ENCODE measurements around the gene TRAPPC5. TPM values are rescaled to one million over a fixed set of nuclear protein-coding genes. Genes with fewer than 3 reads are reported as not detected.

Gene TRAPPC5
- total RNA-seq, 1 experiment from 2014 or later = 317 TPM

DNA sequence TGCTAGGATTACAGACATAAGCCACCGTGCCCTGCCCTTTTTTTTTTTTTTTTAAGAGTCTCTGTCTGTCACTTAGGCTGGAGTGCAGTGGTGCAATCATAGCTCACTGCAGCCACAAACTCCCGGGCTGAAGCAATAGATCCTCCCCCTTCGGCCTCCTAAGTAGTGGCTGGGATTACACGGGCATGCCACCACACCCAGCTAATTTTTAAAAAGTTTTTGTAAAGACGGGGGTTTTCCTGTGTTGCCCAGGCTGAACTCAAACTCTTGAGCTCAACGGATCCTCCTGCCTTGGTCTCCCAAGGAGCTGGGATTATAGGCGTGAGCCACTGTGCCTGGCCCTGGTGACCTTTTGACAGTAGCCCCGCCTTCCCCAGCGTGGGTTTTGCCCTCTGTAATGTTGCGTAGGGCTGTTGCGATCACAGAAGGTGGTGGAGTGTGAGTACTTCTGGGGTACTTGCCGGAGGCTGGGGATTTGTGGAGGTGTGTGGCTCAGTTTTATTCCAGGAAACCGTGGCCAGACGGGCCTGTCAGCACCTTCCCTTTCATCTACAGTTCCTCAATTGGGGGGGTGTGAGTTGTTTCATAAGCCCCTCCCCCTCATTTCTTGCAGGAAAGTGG, 23.4 kb upstream of the TRAPPC5 start:
- TF ChIP-seq EZH2phosphoT487 (IDR thresholded peaks at IDR 0.05; ENCODE audit: borderline replicate concordance, low read length) (no peak), EZH2 (IDR thresholded peaks at IDR 0.05; ENCODE audit: low read length, unreplicated experiment) (no peak)
- TF ChIP-seq, protein P1, sequence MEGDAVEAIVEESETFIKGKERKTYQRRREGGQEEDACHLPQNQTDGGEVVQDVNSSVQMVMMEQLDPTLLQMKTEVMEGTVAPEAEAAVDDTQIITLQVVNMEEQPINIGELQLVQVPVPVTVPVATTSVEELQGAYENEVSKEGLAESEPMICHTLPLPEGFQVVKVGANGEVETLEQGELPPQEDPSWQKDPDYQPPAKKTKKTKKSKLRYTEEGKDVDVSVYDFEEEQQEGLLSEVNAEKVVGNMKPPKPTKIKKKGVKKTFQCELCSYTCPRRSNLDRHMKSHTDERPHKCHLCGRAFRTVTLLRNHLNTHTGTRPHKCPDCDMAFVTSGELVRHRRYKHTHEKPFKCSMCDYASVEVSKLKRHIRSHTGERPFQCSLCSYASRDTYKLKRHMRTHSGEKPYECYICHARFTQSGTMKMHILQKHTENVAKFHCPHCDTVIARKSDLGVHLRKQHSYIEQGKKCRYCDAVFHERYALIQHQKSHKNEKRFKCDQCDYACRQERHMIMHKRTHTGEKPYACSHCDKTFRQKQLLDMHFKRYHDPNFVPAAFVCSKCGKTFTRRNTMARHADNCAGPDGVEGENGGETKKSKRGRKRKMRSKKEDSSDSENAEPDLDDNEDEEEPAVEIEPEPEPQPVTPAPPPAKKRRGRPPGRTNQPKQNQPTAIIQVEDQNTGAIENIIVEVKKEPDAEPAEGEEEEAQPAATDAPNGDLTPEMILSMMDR (conservative IDR thresholded peaks at IDR 0.05; ENCODE audit: low read depth, low read length) = no peak
- no TSS peak for BruUV-seq (replicated peaks)
- H3K9ac ChIP-seq (ENCODE audit: low read length) = no peak overlapping the region
- peaks cover 2% of the 10 kb centered on the region; the same call in 1 of the 2 replicates for H3K4me1 ChIP-seq (ENCODE audit: insufficient read depth, low read length)
- H3K4me2 ChIP-seq (ENCODE audit: low read length) = no peak overlapping the region
- H3K36me3 ChIP-seq (ENCODE audit: low read depth, low read length) = no peaks in the 10 kb centered on the region
- intact Hi-C loops (cut with micrococcal nuclease) = no loop called here
- no peaks in the 10 kb centered on the region for H3F3A ChIP-seq (ENCODE audit: low read length, unreplicated experiment)
- H3K27ac ChIP-seq (ENCODE audit: low read length) = no peak overlapping the region
- DNase-seq = no peak
- CTCF ChIA-PET = interaction anchor here (0.6 kb wide), 2 partner anchors 24 to 138 kb away, joined by 3 read pairs; partner anchors contain the start of gene TRAPPC5
- H2AFZ ChIP-seq (ENCODE audit: low read length) = no peak overlapping the region
- H4K20me1 ChIP-seq (ENCODE audit: low read length) = no peaks in the 10 kb centered on the region
- no peak for ATAC-seq
- no peak overlapping the region for H3K4me3 ChIP-seq (ENCODE audit: low read length)
- peaks cover 8% of the 10 kb centered on the region; the same call in 1 of the 2 replicates for H3K27me3 ChIP-seq (ENCODE audit: low read length)
- no peaks in the 10 kb centered on the region for H3K79me2 ChIP-seq (ENCODE audit: low read length)
- no peaks in the 10 kb centered on the region for H3K9me2 ChIP-seq (replicated peaks; ENCODE audit: low read length)
- POLR2A ChIA-PET (ENCODE audit: unreplicated experiment) = interaction anchor here (0.6 kb wide), 1 partner anchor 291 kb away, joined by 11 read pairs; no protein-coding TSS in a partner anchor
- H3K9me3 ChIP-seq (ENCODE audit: low read length) = no peaks in the 10 kb centered on the region

DNA sequence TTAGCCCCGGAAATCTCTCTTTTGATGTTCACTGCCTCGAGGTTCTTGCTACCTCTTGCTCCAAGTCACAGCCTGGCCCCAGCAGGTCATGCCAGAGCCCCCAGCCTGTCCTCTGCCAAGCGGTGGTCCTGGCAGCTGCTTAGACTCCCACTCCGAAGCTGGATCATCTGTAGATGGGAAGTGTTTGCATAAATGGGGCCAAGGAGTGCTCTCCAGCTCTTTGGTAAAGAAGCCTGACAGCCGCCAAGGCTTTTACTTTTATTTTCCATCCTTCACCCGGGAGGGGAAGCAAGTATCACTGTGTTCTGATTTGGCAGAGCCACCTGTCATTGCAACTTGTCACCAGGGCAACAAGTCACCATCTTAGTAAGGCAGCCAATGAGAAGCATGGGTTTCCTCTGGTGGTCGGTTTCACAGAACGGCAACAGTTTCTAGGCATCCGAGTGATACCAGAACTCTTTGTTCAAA, 22.4 kb upstream of the TRAPPC5 start:
- TF ChIP-seq EZH2phosphoT487 (IDR thresholded peaks at IDR 0.05; ENCODE audit: borderline replicate concordance, low read length) (no peak), EZH2 (IDR thresholded peaks at IDR 0.05; ENCODE audit: low read length, unreplicated experiment) (no peak)
- TF ChIP-seq, protein P1 (conservative IDR thresholded peaks at IDR 0.05; ENCODE audit: low read depth, low read length) = no peak
- Histone ChIP-seq H3K79me2 (ENCODE audit: low read length) (no peaks in the 10 kb centered on the region), H3K9ac (ENCODE audit: low read length) (no peak overlapping the region), H3K27me3 (ENCODE audit: low read length) (peaks cover 17% of the 10 kb centered on the region; the same call in 1 of the 2 replicates), H4K20me1 (ENCODE audit: low read length) (no peaks in the 10 kb centered on the region), H3K27ac (ENCODE audit: low read length) (no peak overlapping the region), H3K4me2 (ENCODE audit: low read length) (no peak overlapping the region), H3K9me2 (replicated peaks; ENCODE audit: low read length) (no peaks in the 10 kb centered on the region), H3F3A (ENCODE audit: low read length, unreplicated experiment) (no peaks in the 10 kb centered on the region), H3K9me3 (ENCODE audit: low read length) (no peaks in the 10 kb centered on the region), H3K4me3 (ENCODE audit: low read length) (no peak overlapping the region), H3K4me1 (ENCODE audit: insufficient read depth, low read length) (no peaks in the 10 kb centered on the region), H2AFZ (ENCODE audit: low read length) (no peak overlapping the region), H3K36me3 (ENCODE audit: low read depth, low read length) (no peaks in the 10 kb centered on the region)
- no TSS peak for BruUV-seq (replicated peaks)
- ATAC-seq (no peak), DNase-seq (no peak)
- POLR2A ChIA-PET (ENCODE audit: unreplicated experiment) = no interaction called here
- CTCF ChIA-PET = interaction anchor here (0.5 kb wide), 1 partner anchor 90 kb away, joined by 15 read pairs; no protein-coding TSS in a partner anchor
- intact Hi-C loops (cut with micrococcal nuclease) = no loop called here
